Measurements from ENCODE around the gene CDH11. TPM values are rescaled to one million over a fixed set of nuclear protein-coding genes. Genes with fewer than 3 reads are reported as not detected.

Gene CDH11
- total RNA-seq, 4 donors from 2014 or later = 28.2 to 74.1 (median 53.2) TPM

GRCh38 chr16:64898159-64898558 is 223.7 kb downstream of the CDH11 start:
- no peak for TF ChIP-seq CTCF (IDR thresholded peaks at IDR 0.05)
- DNase-seq (ENCODE audit: low spot score) (no peak), ATAC-seq (ENCODE audit: low FRiP score) (no peak)
